Muscle layer of colon (tissue), 2 donors: ENCODE measurements around the gene ACTG1.
A peak's percentile ranks its signal among the peaks of the same experiment; 100 is the strongest.

ENCODE experiments used
- H3K27ac ChIP-seq: one replicate; pipeline ENCODE4 v1.7.0; 2013; ENCODE audit warnings: low read depth, mild to moderate bottlenecking, low read length, moderate library complexity
- H3K27me3 ChIP-seq, 2 donors: one replicate each; pipeline ENCODE4 v1.7.0; 2013; ENCODE audit warnings: low read length in 2 of 2, mild to moderate bottlenecking in 2 of 2; ENCODE audit not compliant: insufficient read depth in 2 of 2, control insufficient read depth in 1 of 2
- H3K36me3 ChIP-seq: one replicate; pipeline ENCODE4 v1.7.0; 2013; ENCODE audit warnings: mild to moderate bottlenecking, low read length; ENCODE audit not compliant: insufficient read depth
- H3K4me1 ChIP-seq: one replicate; pipeline ENCODE4 v1.7.0; 2013; ENCODE audit warnings: mild to moderate bottlenecking, low read length; ENCODE audit not compliant: insufficient read depth
- H3K4me3 ChIP-seq, 2 donors: one replicate each; pipeline ENCODE4 v1.7.0; 2013; ENCODE audit warnings: low read length in 2 of 2, low read depth in 1 of 2, mild to moderate bottlenecking in 1 of 2, moderate library complexity in 1 of 2
- H3K9ac ChIP-seq: one replicate; pipeline ENCODE4 v1.7.0; 2013; ENCODE audit warnings: low read length
- H3K9me3 ChIP-seq: one replicate; pipeline ENCODE4 v1.7.0; 2013; ENCODE audit warnings: mild to moderate bottlenecking, low read length
- donor health status: abdominal sarcoma.
- donor health status: Adenocarcinoma of cecum.

The ACTG1 gene

DNA sequence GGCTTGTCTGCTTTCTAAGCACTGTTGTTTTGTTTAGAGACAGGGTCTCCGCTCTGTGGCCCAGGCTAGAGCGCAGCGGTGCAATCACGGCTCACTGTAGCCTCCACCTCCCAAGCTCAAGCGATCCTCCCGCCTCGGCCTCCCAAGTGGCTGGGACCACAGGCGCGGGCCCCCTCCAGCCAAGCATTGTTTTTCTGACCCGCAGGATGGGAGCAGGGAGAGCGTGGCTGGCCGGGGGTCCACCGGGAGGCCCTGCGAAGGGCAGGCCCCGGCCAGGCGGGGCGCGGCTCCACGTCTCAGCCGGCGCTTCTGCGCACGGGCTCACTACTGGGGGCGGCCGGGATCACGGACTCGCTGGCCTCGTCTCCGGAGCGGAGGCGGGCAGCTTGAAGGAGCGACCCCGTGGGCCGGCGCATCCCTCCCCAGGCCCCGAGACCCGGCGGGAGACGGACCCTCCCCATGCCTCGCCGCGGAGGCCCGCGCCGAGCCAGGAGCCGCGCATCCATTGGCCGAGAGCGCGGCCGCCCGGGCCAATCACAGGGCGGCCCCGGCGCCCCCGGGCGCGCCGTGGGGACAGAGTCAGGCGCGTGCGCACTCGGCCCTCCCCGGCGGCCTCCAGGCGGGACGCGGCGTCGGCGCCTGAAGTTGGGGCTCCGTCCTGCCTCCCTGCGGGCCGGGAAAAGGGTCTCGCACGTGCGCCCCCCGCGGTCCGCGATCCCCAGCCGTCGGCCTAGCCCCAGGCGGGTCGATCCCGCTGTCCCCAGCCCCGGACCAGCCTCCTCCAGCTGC lies 24.9 kb downstream of the ACTG1 start:
- H3K27ac ChIP-seq: peak overlapping the region; percentile 32
- no peak overlapping the region for H3K9ac ChIP-seq
- no peaks in the 10 kb centered on the region for H3K9me3 ChIP-seq
- H3K27me3 ChIP-seq: peaks cover 0 to 13% of the 10 kb centered on the region in 2 donors
- H3K36me3 ChIP-seq: no peaks in the 10 kb centered on the region
- H3K4me3 ChIP-seq: peak overlapping the region; percentile 49 to 63
- H3K4me1 ChIP-seq: peaks cover 16% of the 10 kb centered on the region

GRCh38 chr17:81487089-81487486 lies 25.5 kb downstream of the ACTG1 start:
- H3K4me3 ChIP-seq: peak overlapping the region; percentile 45 to 63
- peaks cover 0 to 13% of the 10 kb centered on the region in 2 donors for H3K27me3 ChIP-seq
- no peaks in the 10 kb centered on the region for H3K9me3 ChIP-seq
- no peaks in the 10 kb centered on the region for H3K36me3 ChIP-seq
- H3K9ac ChIP-seq: no peak overlapping the region
- H3K27ac ChIP-seq: no peak overlapping the region
- H3K4me1 ChIP-seq: peaks cover 16% of the 10 kb centered on the region

GRCh38 chr17:81486199-81486810 lies 26.3 kb downstream of the ACTG1 start:
- peaks cover 22% of the 10 kb centered on the region for H3K4me1 ChIP-seq
- no peak overlapping the region for H3K4me3 ChIP-seq
- no peak overlapping the region for H3K9ac ChIP-seq
- H3K27ac ChIP-seq: no peak overlapping the region
- H3K36me3 ChIP-seq: no peaks in the 10 kb centered on the region
- H3K9me3 ChIP-seq: no peaks in the 10 kb centered on the region
- H3K27me3 ChIP-seq: peaks cover 0 to 13% of the 10 kb centered on the region in 2 donors

GRCh38 chr17:81484195-81484979 lies 28.2 kb downstream of the ACTG1 start:
- Histone ChIP-seq H3K9ac (no peak overlapping the region), H3K27ac (no peak overlapping the region), H3K4me1 (peaks cover 31% of the 10 kb centered on the region), H3K9me3 (no peaks in the 10 kb centered on the region), H3K4me3 (peak overlapping the region; percentile 43 to 52), H3K36me3 (no peaks in the 10 kb centered on the region), H3K27me3 (peaks cover 0 to 21% of the 10 kb centered on the region in 2 donors)

DNA sequence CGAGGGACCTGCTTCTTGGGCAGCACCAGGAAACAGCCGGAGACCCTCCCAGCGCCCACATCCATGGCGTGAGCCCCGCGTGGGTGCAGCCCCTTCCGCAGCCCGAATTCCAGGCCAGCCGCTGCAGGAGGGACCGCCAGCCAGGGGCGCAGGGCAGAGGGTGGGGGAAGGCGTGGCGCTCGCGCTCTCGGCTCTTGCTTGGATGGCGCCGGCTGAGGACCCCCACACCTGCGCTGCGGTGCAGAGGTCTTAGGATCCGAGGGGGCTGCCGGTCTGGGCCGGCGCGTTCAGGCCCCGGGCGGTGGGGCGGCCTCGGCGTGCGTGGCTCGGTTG lies 28.8 kb downstream of the ACTG1 start:
- H3K9ac ChIP-seq: no peak overlapping the region
- peaks cover 31% of the 10 kb centered on the region for H3K4me1 ChIP-seq
- H3K9me3 ChIP-seq: no peaks in the 10 kb centered on the region
- H3K27ac ChIP-seq: no peak overlapping the region
- peak overlapping the region; percentile 43 to 52 for H3K4me3 ChIP-seq
- peaks cover 0 to 22% of the 10 kb centered on the region in 2 donors for H3K27me3 ChIP-seq
- H3K36me3 ChIP-seq: no peaks in the 10 kb centered on the region

DNA sequence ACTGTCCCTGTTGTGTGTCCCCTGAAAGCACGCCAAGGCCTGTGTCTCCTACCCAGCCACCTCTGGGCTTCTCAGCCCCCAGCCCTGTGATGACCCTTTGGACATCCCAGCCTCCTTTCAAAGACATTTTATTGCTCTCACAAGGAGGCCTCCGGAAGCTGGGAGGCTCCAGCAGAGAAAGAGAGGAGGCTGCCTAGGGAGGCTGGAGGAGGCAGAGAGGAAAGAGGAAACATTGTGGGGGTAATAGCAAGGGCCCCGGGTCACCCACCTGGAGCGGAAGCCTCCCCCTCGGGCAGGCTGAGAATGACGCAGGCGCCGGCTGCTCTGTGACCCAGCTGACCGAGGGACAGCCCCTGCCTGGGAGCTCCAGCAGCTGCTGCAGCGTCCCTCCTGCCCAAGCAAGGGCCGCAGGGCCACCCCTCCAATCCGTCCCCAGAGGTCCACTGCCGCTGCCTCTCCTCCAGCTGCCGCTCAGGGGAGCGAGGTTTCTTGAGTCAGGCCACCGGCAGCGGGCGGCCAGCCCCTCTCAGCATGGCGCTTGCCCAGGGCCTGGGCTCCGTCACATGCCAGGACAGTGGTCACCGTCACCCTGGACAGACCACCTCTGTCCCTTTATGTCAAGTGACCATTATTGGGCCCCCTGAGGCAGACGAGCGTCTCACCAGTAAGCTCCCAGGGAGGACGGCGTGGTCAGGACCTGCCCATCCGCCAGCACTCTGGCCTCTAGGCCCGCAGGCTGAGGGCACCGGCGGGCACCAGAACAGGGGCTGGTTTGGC lies 29.3 kb downstream of the ACTG1 start:
- Histone ChIP-seq H3K27ac (no peak overlapping the region), H3K4me1 (peaks cover 31% of the 10 kb centered on the region), H3K9me3 (no peaks in the 10 kb centered on the region), H3K27me3 (peaks cover 0 to 22% of the 10 kb centered on the region in 2 donors), H3K4me3 (peak overlapping the region; percentile 43 to 52), H3K36me3 (no peaks in the 10 kb centered on the region), H3K9ac (no peak overlapping the region)

- Histone ChIP-seq H3K27ac (no peak overlapping the region), H3K4me1 (peaks cover 31% of the 10 kb centered on the region)
These were observed 29.9 kb downstream of the ACTG1 start for GRCh38 chr17:81482673-81483072.

GRCh38 chr17:81481815-81482505 lies 30.6 kb downstream of the ACTG1 start:
- no peak overlapping the region for H3K9ac ChIP-seq
- H3K4me3 ChIP-seq: peak overlapping the region; percentile 46 to 60
- peaks cover 27% of the 10 kb centered on the region for H3K4me1 ChIP-seq
- H3K27me3 ChIP-seq: peaks cover 0 to 22% of the 10 kb centered on the region in 2 donors
- H3K27ac ChIP-seq: no peak overlapping the region
- no peaks in the 10 kb centered on the region for H3K9me3 ChIP-seq
- H3K36me3 ChIP-seq: no peaks in the 10 kb centered on the region

More at GRCh38 chr17:81482673-81483072, 29.9 kb downstream of the ACTG1 start:
- peaks cover 0 to 22% of the 10 kb centered on the region in 2 donors for H3K27me3 ChIP-seq
- H3K4me3 ChIP-seq: no peak overlapping the region
- no peak overlapping the region for H3K9ac ChIP-seq
- no peaks in the 10 kb centered on the region for H3K36me3 ChIP-seq
- H3K9me3 ChIP-seq: no peaks in the 10 kb centered on the region

DNA sequence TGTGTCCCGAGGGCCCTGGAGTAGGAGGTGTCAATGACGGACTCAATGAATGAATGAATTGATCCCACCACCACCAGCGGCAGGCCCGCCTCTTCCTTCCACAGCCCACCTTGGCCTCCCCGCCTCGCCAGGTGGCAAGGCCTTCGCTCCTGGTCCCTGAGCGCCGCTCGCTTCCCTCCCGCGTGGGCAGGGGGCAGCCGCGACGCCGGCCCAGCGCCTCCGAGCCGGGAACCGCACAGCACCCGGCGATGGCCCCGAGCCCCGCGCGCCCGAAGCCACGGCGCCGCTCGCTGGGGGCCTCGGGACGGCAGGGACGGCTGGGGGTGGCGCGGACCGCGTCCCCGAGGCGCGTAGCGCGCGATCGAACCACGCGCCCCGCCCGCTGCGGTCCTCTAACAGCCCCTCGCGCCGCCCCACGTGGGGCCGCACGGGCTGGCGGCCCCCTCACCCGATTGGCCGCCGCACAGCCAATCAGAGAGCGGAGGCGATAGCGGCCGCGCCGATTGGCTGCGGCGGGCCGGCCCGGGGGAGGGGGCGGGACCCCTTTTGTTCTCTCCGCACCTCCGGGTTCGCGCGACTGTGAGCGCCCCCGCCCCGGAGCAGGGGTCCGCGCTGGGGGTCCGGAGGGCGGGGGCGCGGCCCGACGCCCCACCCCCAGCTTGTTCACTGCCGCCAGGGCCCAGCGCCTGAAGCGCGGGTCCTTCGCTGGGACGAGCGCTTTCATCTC lies 31.4 kb downstream of the ACTG1 start:
- Histone ChIP-seq H3K4me3 (peak overlapping the region; percentile 46 to 60), H3K36me3 (no peaks in the 10 kb centered on the region)

More for the DNA sequence above, 31.4 kb downstream of the ACTG1 start:
- Histone ChIP-seq H3K27me3 (peaks cover 0 to 22% of the 10 kb centered on the region in 2 donors), H3K9me3 (no peaks in the 10 kb centered on the region), H3K4me1 (peaks cover 27% of the 10 kb centered on the region), H3K27ac (no peak overlapping the region), H3K9ac (no peak overlapping the region)
